Right ventricle myocardium superior (tissue), 1 donor: ENCODE data around the gene NUP98. TPM values are rescaled to one million over a fixed set of nuclear protein-coding genes. Genes with fewer than 3 reads are reported as not detected.
"Not testable (repeated sequence)": the region's sequence is repeated elsewhere in the genome, so short reads cannot be mapped to it uniquely, and the experiment has no call there.

Experiments used
- ATAC-seq: fragments of 200-7000 bp; cut with Tn5 transposase; one replicate; pipeline ENCODE4 v1.9.1; 2020; ENCODE audit warnings: mild to moderate bottlenecking; ENCODE audit not compliant: poor library complexity
- DNase-seq: peaks from one replicate; pipeline ENCODE4 v3.0.0-alpha.2; 2020
- intact Hi-C: fragments of 100-400 bp; cut with DNase I; formaldehyde crosslinking; loops from one replicate; pipeline ENCODE4 v1.11.2; 2022
- total RNA-seq: library from RNA; stranded (reverse); fragmentation: NEBNext Ultra II Directional; extraction: Animal tissue kit (Norgen Biotek cat#: 25700); gene quantifications from one replicate; pipeline ENCODE4 v1.2.1, GENCODE V29; 2021
- donor health status: DM: no; HTN: yes; CAD: no; lungs with severe emphysema.

Gene NUP98
- total RNA-seq, 1 donor from 2014 or later: 43.2 TPM

- intact Hi-C loops: no loop called here
- no peak for ATAC-seq
- DNase-seq: no peak
These were observed 134.5 kb downstream of the NUP98 start for GRCh38 chr11:3662856-3663255.

GRCh38 chr11:3660960-3661359, 136.4 kb downstream of the NUP98 start:
- intact Hi-C loops: no loop called here
- DNase-seq (no peak), ATAC-seq (no peak)

- ATAC-seq (no peak), DNase-seq (no peak)
- intact Hi-C loops: no loop called here
These were observed 137.5 kb downstream of the NUP98 start for GRCh38 chr11:3659595-3660515.

GRCh38 chr11:3658252-3658651, 139.1 kb downstream of the NUP98 start:
- DNase-seq: no peak
- intact Hi-C loops: no loop called here
- ATAC-seq: no peak

GRCh38 chr11:3657331-3657730, 140.0 kb downstream of the NUP98 start:
- ATAC-seq, DNase-seq, intact Hi-C loops: not testable (repeated sequence)

GRCh38 chr11:3655547-3655946, 141.8 kb downstream of the NUP98 start:
- ATAC-seq (no peak), DNase-seq (no peak)
- intact Hi-C loops: no loop called here

GRCh38 chr11:3652514-3652913, 144.8 kb downstream of the NUP98 start:
- DNase-seq, intact Hi-C loops, ATAC-seq: not testable (repeated sequence)

- DNase-seq, ATAC-seq, intact Hi-C loops: not testable (repeated sequence)
These were observed 148.0 kb downstream of the NUP98 start for GRCh38 chr11:3649374-3649773.

GRCh38 chr11:3648843-3649242, 148.5 kb downstream of the NUP98 start:
- intact Hi-C loops, ATAC-seq, DNase-seq: not testable (repeated sequence)

- intact Hi-C loops: no loop called here
- ATAC-seq (peak; percentile 4), DNase-seq (no peak)
These were observed 151.8 kb downstream of the NUP98 start for GRCh38 chr11:3645552-3645951.

GRCh38 chr11:3644817-3645235, 152.5 kb downstream of the NUP98 start, which contains the start of gene ART1:
Gene ART1 (plus strand): TSS chr11:3645128. CDS start chr11:3659214, 14,086 bp downstream.
- intact Hi-C loops: no loop called here
- ATAC-seq: peak; percentile 73
- peak; percentile 54 for DNase-seq

- intact Hi-C loops, DNase-seq, ATAC-seq: not testable (repeated sequence)
These were observed 154.2 kb downstream of the NUP98 start for GRCh38 chr11:3643102-3643546.

- intact Hi-C loops: no loop called here
- ATAC-seq (peak; percentile 93), DNase-seq (peak; percentile 93)
These were observed 155.0 kb downstream of the NUP98 start for GRCh38 chr11:3642071-3642951.

GRCh38 chr11:3641701-3642070, 155.7 kb downstream of the NUP98 start, which contains the start of gene ART5:
Gene ART5 (minus strand): TSS chr11:3641992. CDS start chr11:3641862, 130 bp downstream.
- no peak for DNase-seq
- intact Hi-C loops: no loop called here
- no peak for ATAC-seq

- no peak for DNase-seq
These were observed 156.2 kb downstream of the NUP98 start for GRCh38 chr11:3641191-3641590.

GRCh38 chr11:3639841-3640240, 157.5 kb downstream of the NUP98 start:
- no peak for ATAC-seq
- intact Hi-C loops: no loop called here
- DNase-seq: no peak

More at GRCh38 chr11:3641191-3641590, 156.2 kb downstream of the NUP98 start:
- intact Hi-C loops: no loop called here
- no peak for ATAC-seq

- ATAC-seq (no peak), DNase-seq (no peak)
- intact Hi-C loops: no loop called here
These were observed 158.8 kb downstream of the NUP98 start for GRCh38 chr11:3638513-3638912.

GRCh38 chr11:3637201-3637600, 160.2 kb downstream of the NUP98 start:
- ATAC-seq: no peak
- DNase-seq: no peak
- intact Hi-C loops: no loop called here
